Measurements from ENCODE around the gene ITGA5.

GRCh38 chr12:54442099-54442498 lies 23.0 kb upstream of the ITGA5 start:
- TF ChIP-seq CTCF (IDR thresholded peaks at IDR 0.05) = no peak
- no peak for TF ChIP-seq POLR2A (IDR thresholded peaks at IDR 0.05)
